COLO668 (cell line): ENCODE results near the gene ZNG1F.
"Not testable (repeated sequence)": the region's sequence is repeated elsewhere in the genome, so short reads cannot be mapped to it uniquely, and the experiment has no call there.

Experiments used
- DNase-seq: peaks from one replicate; lab custom pipeline; 2025; ENCODE audit not compliant: unreplicated experiment; lab: John Stamatoyannopoulos, UW

The ZNG1F gene

DNA sequence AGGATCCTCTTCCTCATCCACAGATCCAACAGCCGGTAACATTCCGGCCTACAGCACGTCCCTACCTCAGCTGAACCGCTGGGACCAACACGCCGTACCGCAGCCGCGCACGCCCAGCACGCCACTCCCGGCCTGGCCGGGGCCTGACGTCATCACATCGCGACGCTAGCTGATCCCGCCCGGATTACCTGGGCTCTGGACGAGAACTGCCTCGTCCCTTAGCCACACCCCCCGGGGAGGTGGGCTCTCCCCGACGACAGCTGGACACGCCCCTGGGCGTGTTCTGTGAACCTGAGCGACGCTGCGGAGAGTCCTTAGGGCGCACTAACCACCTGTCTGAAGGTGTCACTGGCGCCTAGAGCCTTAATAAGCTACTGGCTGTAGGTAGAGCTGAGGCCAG is at the start of gene ZNG1F:
TSS of gene ZNG1F (minus strand) at position 101 of the 400 bp plus-strand sequence. CDS start at position 42, 59 bp downstream.
- not testable (repeated sequence) for DNase-seq

DNA sequence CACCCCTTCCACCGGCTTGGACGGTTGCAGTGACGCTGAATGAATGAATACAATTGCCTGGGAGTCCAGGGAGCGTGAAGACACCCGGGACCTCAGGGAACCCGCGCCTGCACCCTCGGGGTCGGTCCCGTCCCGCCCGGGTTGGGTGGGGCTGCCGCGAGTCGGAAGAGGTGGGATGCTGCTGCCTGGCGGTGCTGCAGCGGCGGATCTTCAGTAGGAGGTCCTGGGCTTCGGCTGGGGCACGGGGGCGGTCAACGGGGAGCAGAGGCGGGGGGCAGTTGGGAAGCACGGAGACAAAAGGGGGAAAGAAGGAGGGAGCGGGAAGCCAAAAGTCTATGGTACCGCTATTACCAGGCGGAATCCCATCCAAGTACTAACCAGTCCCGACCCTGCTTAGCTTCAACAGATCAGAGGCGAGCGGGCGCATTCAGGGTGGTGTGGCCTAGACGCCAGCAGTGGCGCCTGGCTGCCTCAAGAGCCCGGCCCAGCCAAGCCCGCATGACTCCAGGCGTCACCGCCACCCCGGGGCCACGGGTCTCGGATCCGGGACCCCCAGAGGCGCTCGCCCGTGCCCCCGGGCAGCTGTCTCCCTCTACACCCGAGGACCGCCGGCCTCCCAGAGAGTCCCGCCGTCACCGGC is 48.1 kb upstream of the ZNG1F start:
- not testable (repeated sequence) for DNase-seq

GRCh38 chr9:41236486-41237109 is 47.5 kb upstream of the ZNG1F start:
- DNase-seq = not testable (repeated sequence)

DNA sequence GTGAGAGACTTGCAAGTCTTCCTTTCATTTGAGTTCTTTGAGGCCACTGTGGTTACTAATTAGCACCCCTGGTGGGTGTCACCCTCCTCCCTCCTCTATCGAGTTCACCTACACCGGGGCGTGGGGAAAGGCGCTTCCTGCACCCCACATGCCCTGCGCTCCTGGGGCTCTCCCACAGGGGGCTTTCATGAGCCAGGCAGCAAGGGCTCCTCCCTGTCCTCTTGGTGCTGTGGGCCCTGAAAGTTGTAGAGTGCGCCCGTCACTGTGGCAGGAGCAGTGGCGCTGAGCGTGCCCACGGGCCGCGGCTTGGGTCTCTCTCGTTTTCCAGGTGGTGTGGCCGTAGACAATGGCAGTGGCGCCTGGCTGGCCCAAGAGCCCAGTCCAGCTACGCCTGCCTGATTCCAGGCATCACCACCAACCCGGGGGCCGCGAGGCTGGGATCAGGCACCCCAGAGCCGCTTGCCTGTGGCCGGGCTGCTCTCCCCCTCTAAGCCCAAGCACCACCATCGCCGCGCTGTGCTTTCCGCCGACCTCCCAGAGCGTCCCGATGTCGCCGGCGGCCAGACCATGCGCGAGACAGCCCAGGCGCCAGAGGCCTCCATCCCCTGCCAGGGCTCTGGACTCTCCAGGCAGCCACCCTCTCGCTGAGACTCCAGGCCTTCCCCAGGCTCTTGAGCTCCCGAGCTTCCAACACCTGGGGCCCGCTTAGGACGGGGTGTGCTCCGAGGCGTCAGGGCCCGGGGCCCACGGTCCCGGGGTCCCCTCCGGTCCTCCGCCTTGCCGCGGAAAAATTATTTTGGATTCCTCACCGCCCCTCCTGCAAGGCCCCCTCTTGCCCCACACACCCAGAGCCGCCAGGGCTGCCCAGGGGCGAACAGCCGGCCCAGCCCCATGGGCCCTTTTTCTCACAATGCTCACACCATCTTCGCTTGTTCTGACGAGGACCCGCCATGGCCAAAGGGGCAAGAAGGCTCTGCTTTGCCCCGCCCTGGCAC is 46.0 kb upstream of the ZNG1F start:
- DNase-seq = not testable (repeated sequence)

DNA sequence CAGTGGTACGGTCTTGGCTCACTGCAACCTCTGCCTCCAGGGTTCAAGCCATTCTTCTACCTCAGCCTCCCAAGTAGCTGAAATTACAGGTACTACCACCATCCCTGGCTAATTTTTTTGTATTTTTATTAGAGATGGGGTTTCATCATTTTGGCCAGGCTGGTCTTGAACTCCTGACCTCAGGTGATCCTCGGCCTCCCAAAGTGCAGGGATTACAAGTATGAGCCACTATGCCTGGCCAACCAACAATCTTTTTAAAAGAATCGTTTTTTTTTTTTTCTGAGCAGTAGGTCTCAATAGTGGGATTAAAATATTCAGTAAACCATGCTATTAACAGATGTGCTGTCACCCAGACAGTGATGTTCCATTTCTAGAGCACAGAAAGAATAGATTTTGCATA is 45.1 kb upstream of the ZNG1F start:
- not testable (repeated sequence) for DNase-seq

- DNase-seq = not testable (repeated sequence)
These were observed 43.2 kb upstream of the ZNG1F start for GRCh38 chr9:41232326-41232725.

DNA sequence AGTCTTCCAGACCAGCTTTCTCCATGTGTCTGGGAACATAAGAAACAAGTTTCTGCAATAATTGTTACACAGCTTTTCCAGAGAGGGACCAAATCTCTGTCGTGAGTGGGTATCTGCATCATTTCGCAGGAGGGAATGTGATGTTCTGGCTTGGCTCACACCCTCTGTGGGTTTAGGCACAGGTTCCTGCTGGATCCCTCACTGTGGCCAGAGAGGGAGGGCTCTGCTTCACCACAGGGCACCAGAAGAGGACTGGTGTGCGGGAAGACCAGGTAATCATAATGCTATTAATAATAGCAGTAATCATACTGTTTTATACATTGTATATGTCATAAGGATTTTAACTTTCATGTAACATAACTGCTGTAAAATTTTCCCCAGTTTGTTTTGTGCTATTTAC is 41.3 kb upstream of the ZNG1F start:
- DNase-seq = not testable (repeated sequence)

GRCh38 chr9:41229408-41230401 is 40.6 kb upstream of the ZNG1F start:
- no peak for DNase-seq

DNA sequence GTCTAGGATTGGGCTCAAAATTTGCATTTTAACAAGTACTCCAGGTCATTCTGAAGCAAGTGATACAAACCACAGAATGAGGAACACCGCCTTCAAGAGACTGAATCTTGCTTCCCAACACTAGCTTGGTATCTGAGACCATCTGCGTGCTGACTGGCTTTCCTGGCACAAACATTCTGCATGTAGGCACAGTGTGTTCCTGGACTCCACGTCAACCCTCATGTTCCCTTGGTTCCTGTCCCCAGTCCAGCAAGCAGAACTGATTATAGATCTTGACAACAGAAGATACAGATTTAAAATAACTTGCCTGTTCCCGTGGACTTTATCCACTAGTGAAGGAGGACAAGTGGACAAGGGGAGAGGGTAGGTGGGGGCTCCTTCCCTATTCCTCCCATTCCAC is 30.7 kb upstream of the ZNG1F start:
- DNase-seq = not testable (repeated sequence)

DNA sequence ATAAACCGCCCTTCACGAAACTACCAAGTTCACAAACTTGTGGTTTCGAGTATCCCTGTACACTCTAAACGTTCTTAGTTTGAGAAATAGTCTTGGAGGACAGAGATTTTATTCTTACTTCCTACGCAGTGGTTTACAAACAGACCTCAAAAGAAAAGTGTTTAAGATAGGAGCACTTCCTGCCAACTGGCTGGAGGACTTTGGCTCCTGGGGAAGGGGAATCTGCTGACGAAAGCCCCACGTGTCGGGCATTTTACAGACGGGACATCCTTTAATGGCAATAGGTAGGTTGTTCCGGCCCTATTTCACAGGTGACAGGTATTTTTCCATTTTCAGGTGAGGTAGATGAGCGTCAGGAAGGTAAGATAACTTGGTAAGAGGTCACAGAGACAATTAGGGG is 678 bp downstream of the ZNG1F start:
- DNase-seq = not testable (repeated sequence)

DNA sequence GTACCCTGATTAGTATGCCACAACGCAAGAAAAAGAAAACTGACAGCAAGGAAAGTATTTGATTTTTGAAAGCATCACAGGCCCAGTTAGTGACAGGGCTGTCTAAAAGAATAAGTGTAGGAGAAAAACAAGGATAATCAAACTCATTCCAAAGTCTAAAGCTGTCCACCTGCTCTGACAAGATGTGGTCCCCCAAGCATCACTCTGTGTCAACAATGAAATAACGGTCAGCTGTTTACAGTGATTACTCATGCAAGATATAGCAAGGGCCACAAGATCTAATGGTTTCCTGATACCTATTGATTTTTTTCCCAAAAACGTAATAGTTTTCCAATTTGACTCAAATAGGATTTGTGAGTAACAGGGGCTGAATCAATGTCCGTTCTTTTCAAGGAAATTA is 14.1 kb downstream of the ZNG1F start:
- DNase-seq = not testable (repeated sequence)

DNA sequence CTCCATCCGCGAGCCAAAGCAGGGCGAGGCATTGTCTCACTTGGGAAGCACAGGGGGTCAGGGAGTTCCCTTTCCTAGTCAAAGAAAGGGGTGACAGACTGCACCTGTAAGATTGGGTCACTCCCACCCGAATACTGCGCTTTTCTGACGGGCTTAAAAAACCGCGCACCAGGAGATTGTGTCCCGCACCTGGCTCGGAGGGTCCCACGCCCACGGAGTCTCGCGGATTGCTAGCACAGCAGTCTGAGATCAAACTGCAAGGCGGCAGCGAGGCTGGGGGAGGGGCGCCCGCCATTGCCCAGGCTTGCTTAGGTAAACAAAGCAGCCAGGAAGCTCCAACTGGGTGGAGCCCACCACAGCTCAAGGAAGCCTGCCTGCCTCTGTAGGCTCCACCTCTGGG is 39.0 kb downstream of the ZNG1F start:
- DNase-seq = not testable (repeated sequence)

DNA sequence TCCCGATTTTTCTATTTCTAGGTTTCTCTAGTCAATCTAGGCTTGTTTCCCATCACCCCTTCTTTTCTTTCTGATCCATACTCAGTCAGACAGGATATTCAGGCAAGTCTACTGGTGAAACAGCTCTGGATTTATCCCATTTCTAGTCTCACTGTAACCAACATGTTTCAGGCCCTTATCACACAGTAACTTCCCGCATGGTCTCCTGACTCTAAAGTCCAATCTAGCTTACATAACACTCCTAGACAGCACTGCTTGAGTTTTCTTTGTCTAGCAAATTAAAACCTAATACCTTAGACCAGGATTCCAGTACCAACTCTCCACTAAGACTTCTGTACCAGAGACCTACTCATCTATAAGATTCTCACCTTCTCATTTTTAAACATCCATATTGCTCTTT is 47.2 kb downstream of the ZNG1F start:
- not testable (repeated sequence) for DNase-seq

GRCh38 chr9:41128581-41128980 is 60.5 kb downstream of the ZNG1F start, which contains the start of gene FOXD4L6:
Gene FOXD4L6 (minus strand): TSS chr9:41128681. CDS start chr9:41128383, 298 bp downstream.
- DNase-seq = not testable (repeated sequence)

DNA sequence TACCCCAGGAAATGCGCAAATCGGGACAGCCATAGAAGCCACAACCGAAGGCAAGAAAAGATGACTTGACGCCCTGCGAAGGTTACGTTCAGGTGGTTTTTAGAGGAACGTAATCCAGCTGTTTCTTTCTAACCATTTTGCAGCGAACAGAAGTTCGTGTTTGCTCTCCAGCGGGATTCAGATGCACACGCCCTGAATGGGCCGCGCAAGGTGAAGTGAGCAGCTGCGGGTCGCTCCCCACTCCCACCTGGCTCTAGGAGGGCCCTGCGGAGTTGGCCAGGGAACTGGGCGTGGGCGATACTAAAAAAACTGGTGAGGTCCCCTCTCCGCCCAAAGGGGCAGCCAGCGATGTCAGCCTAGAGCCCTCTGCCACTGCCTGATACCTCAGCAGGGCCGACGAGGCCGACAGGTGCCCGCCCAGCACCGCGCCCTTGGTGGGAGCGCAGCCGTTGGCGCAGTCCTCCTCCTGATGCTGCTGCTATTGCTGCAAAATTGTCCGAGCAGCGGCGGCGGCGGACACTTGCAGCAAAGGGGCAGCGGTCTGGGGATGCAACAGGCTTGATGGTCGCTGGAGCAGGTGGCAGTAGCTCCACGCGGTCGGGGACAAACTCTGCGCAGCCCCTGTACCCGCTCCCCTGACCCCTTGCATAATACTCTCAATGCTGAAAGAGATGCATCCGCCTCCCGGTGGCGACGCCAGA is 62.2 kb downstream of the ZNG1F start:
- DNase-seq = not testable (repeated sequence)

DNA sequence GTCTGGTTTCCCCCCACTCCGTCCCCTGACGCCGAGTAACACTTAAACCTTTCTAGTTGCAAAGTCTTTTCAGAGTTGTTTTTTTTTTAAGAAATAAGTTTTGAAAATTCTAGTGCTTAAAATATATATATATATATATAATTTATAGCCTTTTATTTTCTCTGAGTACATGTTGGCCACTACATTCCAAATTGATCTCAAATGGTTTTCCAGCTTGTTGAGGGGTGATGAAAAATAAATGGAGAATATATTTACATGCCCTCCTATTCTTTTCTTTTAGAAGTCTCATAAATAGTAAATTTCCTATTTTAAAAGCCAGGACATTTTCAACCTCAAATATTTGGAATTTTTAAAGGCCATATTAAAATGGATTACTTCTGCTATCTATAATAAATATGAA is 63.2 kb downstream of the ZNG1F start:
- not testable (repeated sequence) for DNase-seq

- DNase-seq = not testable (repeated sequence)
These were observed 63.9 kb downstream of the ZNG1F start for GRCh38 chr9:41125109-41125658.

GRCh38 chr9:41124250-41125108 is 64.6 kb downstream of the ZNG1F start:
- DNase-seq = not testable (repeated sequence)
